ENCODE measurements around the gene SUPT16H.

Gene SUPT16H

DNA sequence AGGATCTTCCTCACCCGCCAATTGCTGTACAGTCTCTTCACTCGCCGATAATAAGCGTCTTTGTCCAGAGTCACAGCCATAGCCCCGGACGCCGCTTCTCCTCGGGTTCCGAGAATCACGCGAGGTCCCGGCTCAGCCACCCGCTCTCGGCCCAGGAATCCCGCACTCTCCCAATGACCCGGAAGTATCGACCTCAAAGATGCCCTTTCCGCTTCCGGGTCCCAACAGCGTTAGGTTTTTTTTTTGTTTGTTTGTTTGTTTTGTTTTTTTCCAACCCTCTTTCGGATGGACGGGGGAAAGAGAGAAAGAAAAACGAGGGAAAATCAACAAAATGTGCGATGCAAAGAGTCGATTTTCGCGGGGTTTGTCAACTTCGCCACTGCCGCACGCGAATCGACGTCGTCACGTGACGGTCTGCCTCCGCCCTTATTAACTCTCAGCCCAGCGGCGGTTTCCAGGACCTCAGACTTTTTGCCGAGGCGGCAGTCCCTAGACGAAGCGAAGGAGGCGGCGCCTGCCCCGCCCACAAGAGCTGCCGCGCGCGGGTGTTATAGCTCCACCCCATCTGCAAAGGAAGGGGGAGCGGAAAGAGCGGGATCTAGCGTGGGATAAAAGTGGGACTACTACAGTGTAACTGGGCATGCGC lies at the start of gene SUPT16H:
TSS of gene SUPT16H (minus strand) at position 172 of the 646 bp plus-strand sequence. CDS start at position 80, 92 bp downstream.
- CTCF ChIA-PET = interaction anchor here (0.6 kb wide), 1 partner anchor 16 kb away, joined by 3 read pairs; no protein-coding TSS in a partner anchor
- H3K36me3 Mint-ChIP-seq = peaks cover 43% of the 10 kb centered on the region

DNA sequence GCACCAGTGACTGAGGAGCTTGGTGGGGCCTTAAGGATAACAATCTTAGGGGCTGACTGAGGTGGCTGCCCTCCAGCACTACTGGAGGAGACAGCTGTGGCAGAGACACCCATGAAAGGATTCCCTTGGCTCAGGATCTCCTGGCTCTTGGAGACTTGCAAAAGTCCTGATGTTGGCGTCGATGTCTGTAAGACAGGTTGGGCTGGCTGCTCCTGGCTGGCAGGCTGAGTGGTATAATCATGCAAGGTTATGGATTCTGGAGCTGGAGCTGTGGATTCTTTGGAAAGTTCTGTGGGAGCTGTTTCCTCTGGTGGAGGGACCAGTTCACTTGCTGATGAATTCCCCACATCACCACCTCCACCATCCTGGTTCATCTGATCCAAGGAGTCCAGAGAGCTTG lies 47.3 kb upstream of the SUPT16H start:
- Mint-ChIP-seq H3K9me3 (no peaks in the 10 kb centered on the region), H3K27me3 (no peaks in the 10 kb centered on the region), H3K4me1 (peaks cover 24% of the 10 kb centered on the region), H3K27ac (peak overlapping the region; percentile 59), H3K4me3 (no peak overlapping the region), H3K36me3 (peaks cover 57% of the 10 kb centered on the region)
- CTCF ChIA-PET = interaction anchor here (0.6 to 0.8 kb wide), 2 partner anchors 30 to 102 kb away, joined by 3 to 5 read pairs; no protein-coding TSS in a partner anchor
- DNase-seq = no peak

More for the DNA sequence above, at the start of gene SUPT16H:
- Mint-ChIP-seq H3K4me3 (peak within 1 kb of the TSS; percentile 91), H3K4me1 (peaks cover 47% of the 10 kb centered on the region), H3K27ac (peak within 1 kb of the TSS; percentile 98), H3K27me3 (no peaks in the 10 kb centered on the region), H3K9me3 (no peaks in the 10 kb centered on the region)
- DNase-seq = peak; percentile 97

- Mint-ChIP-seq H3K9me3 (no peaks in the 10 kb centered on the region), H3K4me1 (peaks cover 4% of the 10 kb centered on the region), H3K36me3 (peaks cover 60% of the 10 kb centered on the region), H3K27me3 (no peaks in the 10 kb centered on the region), H3K4me3 (no peak overlapping the region), H3K27ac (no peak overlapping the region)
- no peak for DNase-seq
- CTCF ChIA-PET = no interaction called here
Observed at GRCh38 chr14:21428930-21429329, 45.1 kb upstream of the SUPT16H start.

DNA sequence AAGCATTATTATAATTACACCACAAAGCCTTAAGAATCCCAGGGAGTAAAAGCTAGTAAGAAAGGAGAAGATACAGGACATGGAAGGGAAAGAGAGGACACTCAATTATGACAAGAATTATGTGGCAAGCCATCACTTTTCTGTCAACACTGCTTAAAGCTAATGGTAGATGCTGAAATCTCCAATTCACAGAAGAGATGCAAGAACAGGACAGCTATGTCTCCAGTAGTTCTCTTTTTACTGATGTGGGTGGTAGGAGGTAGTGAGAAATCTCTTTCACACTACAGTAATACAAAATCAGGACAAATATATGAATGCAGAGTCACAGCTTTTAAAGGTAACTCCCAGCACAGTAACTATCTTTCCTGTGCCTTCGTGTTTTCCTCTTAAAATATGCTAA lies 42.9 kb upstream of the SUPT16H start:
- no peaks in the 10 kb centered on the region for H3K4me1 Mint-ChIP-seq
- CTCF ChIA-PET = interaction anchor here (1.0 kb wide), 1 partner anchor 133 kb away, joined by 3 read pairs; no protein-coding TSS in a partner anchor
- no peak overlapping the region for H3K4me3 Mint-ChIP-seq
- no peak overlapping the region for H3K27ac Mint-ChIP-seq
- H3K27me3 Mint-ChIP-seq = no peaks in the 10 kb centered on the region
- DNase-seq = no peak
- H3K9me3 Mint-ChIP-seq = no peaks in the 10 kb centered on the region
- peaks cover 65% of the 10 kb centered on the region for H3K36me3 Mint-ChIP-seq

DNA sequence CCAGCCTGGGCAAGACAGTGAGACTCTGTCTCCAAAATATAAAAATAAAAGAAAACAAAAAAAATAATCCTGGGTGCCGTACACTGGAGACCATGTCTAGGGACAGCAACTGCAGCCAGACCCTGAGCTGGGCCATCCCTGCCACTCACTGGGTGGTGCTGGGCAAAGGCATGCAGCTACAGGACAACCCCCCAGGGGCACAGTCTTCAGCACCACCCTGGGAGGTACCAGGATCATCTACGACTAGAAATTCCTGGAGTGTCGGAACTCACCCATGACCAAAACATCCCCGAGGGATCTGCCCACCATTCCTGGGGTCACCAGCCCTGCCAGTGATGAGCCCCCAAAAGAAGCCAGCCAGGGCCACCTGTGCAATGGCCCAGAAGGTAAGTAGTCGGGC lies 35.7 kb upstream of the SUPT16H start:
- no peak overlapping the region for H3K4me3 Mint-ChIP-seq
- no peaks in the 10 kb centered on the region for H3K9me3 Mint-ChIP-seq
- CTCF ChIA-PET = interaction anchor here (1.0 kb wide), 1 partner anchor 32 kb away, joined by 3 read pairs; no protein-coding TSS in a partner anchor
- no peak overlapping the region for H3K27ac Mint-ChIP-seq
- peaks cover 4% of the 10 kb centered on the region for H3K4me1 Mint-ChIP-seq
- no peaks in the 10 kb centered on the region for H3K27me3 Mint-ChIP-seq
- H3K36me3 Mint-ChIP-seq = peaks cover 51% of the 10 kb centered on the region
- no peak for DNase-seq

DNA sequence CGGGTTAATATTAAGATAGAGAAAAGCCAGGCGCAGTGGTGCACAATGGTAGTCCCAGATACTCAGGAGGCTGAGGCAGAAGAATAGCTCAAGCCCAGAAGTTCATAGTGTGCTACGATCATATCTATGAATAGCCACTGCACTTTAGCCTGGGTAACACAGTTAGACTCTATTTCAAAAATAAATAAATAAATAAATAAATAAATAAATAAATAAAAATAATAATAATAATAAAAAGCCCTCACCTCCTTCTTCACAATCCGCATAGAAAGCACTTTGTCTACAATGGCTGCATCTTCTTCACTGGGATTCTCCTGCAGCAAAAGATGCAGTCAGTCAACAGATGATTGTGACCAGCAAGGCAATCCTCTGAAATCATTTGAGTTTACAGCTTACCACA lies 31.5 kb upstream of the SUPT16H start:
- CTCF ChIA-PET = interaction anchor here (0.7 to 1.4 kb wide), 3 partner anchors 9 to 112 kb away, joined by 3 to 5 read pairs (median 3); partner anchors contain the start of gene TOX4
- no peak overlapping the region for H3K4me3 Mint-ChIP-seq
- H3K27me3 Mint-ChIP-seq = no peaks in the 10 kb centered on the region
- DNase-seq = no peak
- H3K9me3 Mint-ChIP-seq = no peaks in the 10 kb centered on the region
- H3K4me1 Mint-ChIP-seq = peaks cover 9% of the 10 kb centered on the region
- peak overlapping the region; percentile 16 for H3K27ac Mint-ChIP-seq
- peaks cover 65% of the 10 kb centered on the region for H3K36me3 Mint-ChIP-seq

- Mint-ChIP-seq H3K9me3 (no peaks in the 10 kb centered on the region), H3K36me3 (peaks cover 65% of the 10 kb centered on the region), H3K4me3 (no peak overlapping the region), H3K27ac (no peak overlapping the region), H3K27me3 (no peaks in the 10 kb centered on the region), H3K4me1 (peaks cover 9% of the 10 kb centered on the region)
- CTCF ChIA-PET = interaction anchor here (1.0 to 1.4 kb wide), 3 partner anchors 10 to 64 kb away, joined by 3 to 5 read pairs (median 3); partner anchors contain the start of gene TOX4
- DNase-seq = no peak
Observed at GRCh38 chr14:21414137-21414631, 30.4 kb upstream of the SUPT16H start.

DNA sequence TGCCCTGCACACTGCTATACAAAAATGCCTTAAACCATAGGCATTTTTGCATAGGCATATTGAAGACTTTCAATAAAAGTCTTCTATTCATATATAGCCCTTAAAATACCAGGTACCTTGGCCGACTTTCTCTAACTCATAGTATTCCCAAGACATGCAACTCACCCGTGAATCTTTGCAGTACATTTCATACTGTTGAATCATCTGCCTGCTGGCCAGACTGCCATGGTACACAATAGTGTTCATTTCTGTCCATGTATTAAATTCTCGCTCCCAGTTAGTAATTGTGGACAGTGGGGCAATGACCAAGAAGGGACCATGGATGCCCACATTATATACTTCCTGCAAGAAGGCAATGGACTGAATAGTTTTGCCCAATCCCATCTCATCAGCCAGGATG lies 24.3 kb upstream of the SUPT16H start:
- no peaks in the 10 kb centered on the region for H3K4me1 Mint-ChIP-seq
- DNase-seq = no peak
- H3K27ac Mint-ChIP-seq = no peak overlapping the region
- no peaks in the 10 kb centered on the region for H3K27me3 Mint-ChIP-seq
- no peaks in the 10 kb centered on the region for H3K9me3 Mint-ChIP-seq
- CTCF ChIA-PET = no interaction called here
- no peak overlapping the region for H3K4me3 Mint-ChIP-seq
- peaks cover 73% of the 10 kb centered on the region for H3K36me3 Mint-ChIP-seq

DNA sequence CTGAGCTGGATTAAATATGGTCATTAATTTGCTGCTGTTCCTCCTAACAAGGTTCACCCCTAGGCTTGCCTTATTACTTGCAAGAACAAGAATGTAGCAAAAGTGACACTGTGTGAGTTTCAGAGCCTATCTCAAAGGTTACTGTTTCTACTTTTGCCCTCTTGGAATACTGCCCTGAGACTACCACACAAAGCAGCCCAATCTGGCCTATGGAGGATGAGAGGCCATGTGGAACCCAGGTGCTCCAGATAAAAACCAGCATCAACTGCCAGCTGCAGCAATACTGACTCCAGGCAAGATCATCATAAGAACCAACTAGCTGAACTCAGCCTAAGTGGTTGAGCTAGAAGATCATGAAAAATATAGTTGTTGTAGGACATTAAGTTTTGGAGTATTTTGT lies 22.4 kb upstream of the SUPT16H start:
- Mint-ChIP-seq H3K4me1 (no peaks in the 10 kb centered on the region), H3K27me3 (no peaks in the 10 kb centered on the region), H3K27ac (peak overlapping the region; percentile 19), H3K9me3 (no peaks in the 10 kb centered on the region), H3K36me3 (peaks cover 72% of the 10 kb centered on the region), H3K4me3 (no peak overlapping the region)
- CTCF ChIA-PET = no interaction called here
- DNase-seq = no peak

DNA sequence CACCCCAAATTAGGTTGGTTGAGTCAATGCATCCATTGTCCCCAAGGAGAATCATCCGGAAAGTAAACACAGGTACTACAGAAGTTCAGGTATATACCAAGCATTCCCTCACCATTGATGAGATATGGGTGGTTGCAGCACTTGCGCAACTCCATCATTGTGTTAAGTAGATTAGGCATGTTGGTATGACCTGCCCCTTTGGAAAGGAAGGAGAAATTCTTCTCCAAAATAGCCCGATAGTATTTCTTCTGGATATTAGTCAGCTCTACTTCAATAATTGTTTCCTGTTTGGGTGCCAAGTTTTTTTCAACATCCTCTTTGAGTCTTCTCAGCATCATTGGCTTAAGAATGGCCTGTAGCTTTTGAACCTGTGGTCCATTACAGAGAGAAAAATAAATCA lies 21.3 kb upstream of the SUPT16H start:
- CTCF ChIA-PET = no interaction called here
- no peaks in the 10 kb centered on the region for H3K4me1 Mint-ChIP-seq
- H3K36me3 Mint-ChIP-seq = peaks cover 72% of the 10 kb centered on the region
- no peaks in the 10 kb centered on the region for H3K9me3 Mint-ChIP-seq
- H3K27me3 Mint-ChIP-seq = no peaks in the 10 kb centered on the region
- no peak for DNase-seq
- peak overlapping the region; percentile 55 for H3K27ac Mint-ChIP-seq
- H3K4me3 Mint-ChIP-seq = no peak overlapping the region

- CTCF ChIA-PET = no interaction called here
- DNase-seq = no peak
- H3K27ac Mint-ChIP-seq = no peak overlapping the region
- no peaks in the 10 kb centered on the region for H3K4me1 Mint-ChIP-seq
- peaks cover 70% of the 10 kb centered on the region for H3K36me3 Mint-ChIP-seq
- no peaks in the 10 kb centered on the region for H3K9me3 Mint-ChIP-seq
- no peaks in the 10 kb centered on the region for H3K27me3 Mint-ChIP-seq
- no peak overlapping the region for H3K4me3 Mint-ChIP-seq
Observed at GRCh38 chr14:21399311-21399870, 15.6 kb upstream of the SUPT16H start.

DNA sequence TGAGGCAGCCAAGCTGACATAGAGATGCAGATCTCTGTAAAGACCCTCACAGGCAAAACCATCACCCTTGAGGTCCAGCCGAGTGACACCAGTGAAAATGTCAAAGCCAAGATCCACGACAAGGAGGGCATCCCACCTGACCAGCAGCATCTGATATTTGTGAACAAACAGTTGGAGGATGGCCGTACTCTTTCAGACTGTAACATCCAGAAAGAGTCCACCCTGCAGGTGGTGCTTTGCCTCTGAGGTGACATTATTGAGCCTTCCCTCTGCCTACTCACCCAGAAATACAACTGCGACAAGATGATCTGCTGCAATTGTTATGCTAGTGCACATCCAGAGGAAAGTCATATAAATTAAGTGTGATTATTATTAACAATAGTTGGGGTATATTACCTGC lies 15.1 kb upstream of the SUPT16H start:
- no peaks in the 10 kb centered on the region for H3K27me3 Mint-ChIP-seq
- H3K27ac Mint-ChIP-seq = peak overlapping the region; percentile 33
- DNase-seq = no peak
- CTCF ChIA-PET = no interaction called here
- H3K4me1 Mint-ChIP-seq = no peaks in the 10 kb centered on the region
- H3K36me3 Mint-ChIP-seq = peaks cover 74% of the 10 kb centered on the region
- no peaks in the 10 kb centered on the region for H3K9me3 Mint-ChIP-seq
- no peak overlapping the region for H3K4me3 Mint-ChIP-seq

DNA sequence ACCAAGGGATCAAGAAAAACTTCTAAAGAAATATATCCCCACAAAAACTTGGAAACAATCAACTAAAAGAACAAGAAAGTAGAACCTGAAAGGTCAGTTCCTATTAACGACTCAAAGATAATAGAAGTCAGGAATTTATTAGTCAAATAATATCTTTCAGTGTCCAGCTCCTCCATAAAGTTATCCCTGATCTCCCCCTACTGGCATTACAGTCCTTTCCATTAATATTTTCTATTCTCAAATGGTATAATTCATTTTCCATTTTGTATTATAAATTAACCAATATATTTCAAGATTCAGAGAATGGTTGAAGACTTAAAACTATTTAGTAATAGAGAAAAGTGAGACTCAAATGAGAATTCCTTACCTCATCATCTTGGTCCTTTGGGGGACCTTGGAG lies 11.6 kb upstream of the SUPT16H start:
- CTCF ChIA-PET = interaction anchor here (0.9 kb wide), 1 partner anchor 103 kb away, joined by 3 read pairs; no protein-coding TSS in a partner anchor
- Mint-ChIP-seq H3K4me3 (no peak overlapping the region), H3K9me3 (no peaks in the 10 kb centered on the region), H3K27me3 (no peaks in the 10 kb centered on the region), H3K27ac (no peak overlapping the region), H3K4me1 (no peaks in the 10 kb centered on the region), H3K36me3 (peaks cover 71% of the 10 kb centered on the region)
- no peak for DNase-seq

DNA sequence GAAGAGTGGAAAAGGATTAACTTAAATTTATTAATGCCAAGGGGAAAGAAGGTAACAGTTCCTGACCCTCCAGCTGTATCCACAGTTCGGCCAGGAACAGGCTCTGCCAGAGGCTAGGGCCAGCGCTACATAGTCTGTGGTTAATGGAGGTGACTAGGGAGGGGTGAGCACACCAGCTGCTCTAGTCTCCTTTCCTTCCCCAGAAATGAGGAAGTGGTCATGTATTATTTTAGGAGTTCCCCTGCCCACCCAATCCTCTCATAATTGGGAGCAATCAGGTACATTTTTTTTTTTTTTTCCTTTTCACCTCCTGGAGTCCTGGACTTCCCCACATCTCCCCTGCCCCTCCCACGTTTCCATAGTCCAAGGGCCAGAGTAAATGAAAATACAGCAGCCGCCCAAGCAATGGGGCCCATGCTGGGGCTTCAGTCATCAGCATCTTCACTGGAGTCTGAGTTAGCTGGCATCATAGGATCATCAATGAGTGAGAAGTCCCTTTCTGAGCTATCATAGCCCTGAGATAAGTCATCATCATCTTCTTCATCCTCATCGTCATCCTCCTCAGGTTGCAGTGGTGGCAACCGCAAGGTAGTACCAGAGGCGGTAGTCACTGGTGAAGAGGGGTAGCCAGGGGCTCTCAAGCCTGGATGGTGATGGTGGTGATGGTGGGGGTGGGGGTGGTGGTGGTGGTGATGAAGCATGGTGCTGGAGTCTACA lies 1.5 kb upstream of the SUPT16H start:
- Mint-ChIP-seq H3K36me3 (peaks cover 46% of the 10 kb centered on the region), H3K9me3 (no peaks in the 10 kb centered on the region), H3K4me1 (peaks cover 36% of the 10 kb centered on the region), H3K27ac (peak overlapping the region; percentile 98), H3K27me3 (no peaks in the 10 kb centered on the region), H3K4me3 (peak overlapping the region; percentile 91)
- DNase-seq = no peak
- CTCF ChIA-PET = interaction anchor here (0.9 to 1.3 kb wide), 3 partner anchors 21 to 81 kb away, joined by 3 to 4 read pairs (median 3); no protein-coding TSS in a partner anchor
